IMR-90 (cell line): ENCODE measurements around the gene HYPK. TPM values are rescaled to one million over a fixed set of nuclear protein-coding genes. Genes with fewer than 3 reads are reported as not detected.

Experiments used
- ATAC-seq: fragments of 200-7000 bp; cut with Tn5 transposase; 2 replicates; pipeline ENCODE4 v1.9.1; 2020; ENCODE audit warnings: low read depth, mild to moderate bottlenecking, moderate library complexity
- BruUV-seq: library from RNA; stranded (reverse); fragments of 400-500 nt; replicated peaks from 2 replicates; lab custom pipeline; 2021; lab: Mats Ljungman, UMichigan
- CTCF ChIA-PET: fragments of 300-600 bp; formaldehyde crosslinking; extraction: SDS; loops from one replicate; lab custom pipeline; 2021; ENCODE audit warnings: antibody characterized with exemption; lab: Yijun Ruan, JAX
- POLR2A ChIA-PET: fragments of 300-600 bp; sonication (Branson Sonifier 250); formaldehyde crosslinking; loops from one replicate; lab custom pipeline; 2022; ENCODE audit warnings: antibody characterized with exemption; ENCODE audit not compliant: unreplicated experiment; lab: Charles Lee
- DNase-seq: peaks from one replicate; pipeline ENCODE4 v3.0.0; 2013
- H2AFZ ChIP-seq: replicated peaks from 2 replicates; pipeline ENCODE3; 2013; ENCODE audit warnings: low read length, mild to moderate bottlenecking; ENCODE audit not compliant: poor library complexity
- H2AK5ac ChIP-seq: 2 replicates; pipeline ENCODE4 v1.6.1; 2013; ENCODE audit warnings: low read depth, low read length, inconsistent platforms
- H2AK9ac ChIP-seq: replicated peaks from 2 replicates; pipeline ENCODE3; 2013; ENCODE audit warnings: mild to moderate bottlenecking, low read depth, low read length, moderate library complexity; ENCODE audit not compliant: poor library complexity
- H2BK120ac ChIP-seq: 2 replicates; pipeline ENCODE4 v1.6.1; 2013; ENCODE audit warnings: low read depth, low read length, inconsistent platforms
- H2BK15ac ChIP-seq: 3 replicates; pipeline ENCODE4 v1.6.1; 2013; ENCODE audit warnings: low read depth, low read length, inconsistent platforms
- H2BK20ac ChIP-seq: 2 replicates; pipeline ENCODE4 v1.6.1; 2013; ENCODE audit warnings: low read depth, mild to moderate bottlenecking, inconsistent platforms, low read length, moderate library complexity
- H2BK5ac ChIP-seq: 2 replicates; pipeline ENCODE4 v1.6.1; 2013; ENCODE audit warnings: mild to moderate bottlenecking, low read depth, low read length, inconsistent platforms; ENCODE audit not compliant: poor library complexity, severe bottlenecking
- H3K14ac ChIP-seq: replicated peaks from 2 replicates; pipeline ENCODE4 v1.6.1; 2013; ENCODE audit warnings: low read depth, low read length, inconsistent platforms
- H3K18ac ChIP-seq: 2 replicates; pipeline ENCODE4 v1.6.1; 2013; ENCODE audit warnings: low read depth, low read length, control low read depth
- H3K23ac ChIP-seq: 2 replicates; pipeline ENCODE4 v1.6.1; 2013; ENCODE audit warnings: low read depth, low read length, inconsistent platforms
- H3K27ac ChIP-seq: 2 replicates; pipeline ENCODE4 v1.5.1; 2013; ENCODE audit warnings: mild to moderate bottlenecking, control low read depth, low read length; ENCODE audit not compliant: insufficient read depth
- H3K27me3 ChIP-seq: 2 replicates; pipeline ENCODE4 v1.6.1; 2013; ENCODE audit warnings: low read length; ENCODE audit not compliant: control insufficient read depth, insufficient read depth
- H3K36me3 ChIP-seq: 2 replicates; pipeline ENCODE4 v1.6.1; 2013; ENCODE audit warnings: low read length, mixed read lengths; ENCODE audit not compliant: control insufficient read depth, insufficient read depth
- H3K4ac ChIP-seq: 2 replicates; pipeline ENCODE4 v1.6.1; 2013; ENCODE audit warnings: low read depth, low read length, inconsistent platforms
- H3K4me1 ChIP-seq: 2 replicates; pipeline ENCODE4 v1.6.1; 2013; ENCODE audit warnings: low read length, mixed read lengths; ENCODE audit not compliant: control insufficient read depth, insufficient read depth
- H3K4me2 ChIP-seq: 2 replicates; pipeline ENCODE4 v1.6.1; 2013; ENCODE audit warnings: low read depth, mild to moderate bottlenecking, control low read depth, low read length, moderate library complexity
- H3K4me3 ChIP-seq: 2 replicates; pipeline ENCODE4 v1.5.1; 2013; ENCODE audit warnings: low read depth, mild to moderate bottlenecking, control low read depth, low read length, moderate library complexity; ENCODE audit not compliant: insufficient read depth
- H3K56ac ChIP-seq: 2 replicates; pipeline ENCODE4 v1.6.1; 2013; ENCODE audit warnings: low read length, inconsistent platforms; ENCODE audit not compliant: insufficient read depth; ENCODE audit errors: extremely low read depth
- H3K79me1 ChIP-seq, 2 experiments: 2 replicates each; pipeline ENCODE4 v1.6.1; 2013; ENCODE audit warnings: low read length in 2 of 2, inconsistent platforms in 1 of 2, low read depth in 1 of 2
- H3K9ac ChIP-seq: 2 replicates; pipeline ENCODE4 v1.6.1; 2013; ENCODE audit warnings: low read depth, low read length, control low read depth
- H3K9me1 ChIP-seq: 2 replicates; pipeline ENCODE4 v1.6.1; 2013; ENCODE audit warnings: low read length, inconsistent platforms; ENCODE audit not compliant: insufficient read depth
- H3K9me3 ChIP-seq: 2 replicates; pipeline ENCODE4 v1.6.1; 2013; ENCODE audit warnings: low read length; ENCODE audit not compliant: control insufficient read depth, insufficient read depth
- H4K20me1 ChIP-seq: 2 replicates; pipeline ENCODE4 v1.6.1; 2013; ENCODE audit warnings: low read length, inconsistent platforms; ENCODE audit not compliant: insufficient read depth
- H4K5ac ChIP-seq: 2 replicates; pipeline ENCODE4 v1.6.1; 2013; ENCODE audit warnings: mild to moderate bottlenecking, low read depth, low read length, control low read depth
- H4K8ac ChIP-seq, 2 experiments: 2 replicates each; pipeline ENCODE4 v1.6.1; 2013; ENCODE audit warnings: low read depth in 2 of 2, low read length in 2 of 2, control low read depth in 1 of 2, inconsistent platforms in 1 of 2
- H4K91ac ChIP-seq: 2 replicates; pipeline ENCODE4 v1.6.1; 2013; ENCODE audit warnings: low read depth, low read length, inconsistent platforms; ENCODE audit not compliant: insufficient read depth
- CTCF ChIP-seq: conservative IDR thresholded peaks from 2 replicates; pipeline ENCODE4 v1.5.1; 2012; ENCODE audit warnings: mild to moderate bottlenecking, low read depth, low read length, improper control_type of control experiment
- NFE2L2 ChIP-seq: fragments of 150-350 bp; IDR thresholded peaks from 2 replicates; pipeline ENCODE4 v1.6.1; 2016; ENCODE audit warnings: low read depth, mild to moderate bottlenecking, low read length
- WGBS, 2 experiments: methylation state at CpG; one replicate each; pipeline versions ENCODE4 v1.1.5 to v1.1.7; 2013; ENCODE audit warnings: missing lambda C conversion rate in 2 of 2; ENCODE audit not compliant: insufficient read length in 1 of 2; ENCODE audit errors: extremely low coverage in 2 of 2; 5-methylcytosine and 5-hydroxymethylcytosine counted together
- dilution Hi-C: fragments of 300-500 bp; cut with HindIII; formaldehyde crosslinking; loops from one replicate; pipeline ENCODE4 v1.14.3; 2018; ENCODE audit warnings: low sequenced_read_pairs; ENCODE audit not compliant: unreplicated experiment
- in situ Hi-C: fragments of 300-500 bp; cut with MboI; formaldehyde crosslinking; loops from 3 replicates; pipeline ENCODE4 v1.14.3; 2019; ENCODE audit warnings: low sequenced_read_pairs, inconsistent platforms, mixed read lengths
- intact Hi-C: fragments of 100-400 bp; cut with micrococcal nuclease; formaldehyde crosslinking; loops from 2 replicates; pipeline ENCODE4 v1.10.0; 2022
- polyA plus RNA-seq, 3 experiments: library from polyadenylated mRNA; depleted of rRNA; stranded (reverse); fragments of >200 nt; gene quantifications; 2 replicates each; pipeline ENCODE4 v1.2.3, GENCODE V29; 2012; ENCODE audit warnings: low replicate concordance in 1 of 3
- total RNA-seq: library from RNA; depleted of rRNA; stranded (reverse); fragments of >200 nt; gene quantifications from 2 replicates; pipeline ENCODE4 v1.2.3, GENCODE V29; 2012

HYPK gene
- total and polyA plus RNA-seq, 2 of the 4 experiments (the other 2 are of a cell fraction), result 1.4 to 9.1 TPM

GRCh38 chr15:43792761-43793476 is 7.5 kb upstream of the HYPK start:
- dilution Hi-C loops, result no loop called here
- Histone ChIP-seq H4K5ac (peak overlapping the region; percentile 81), H3K9me3 (no peaks in the 10 kb centered on the region), H3K79me1 (peaks cover 31 to 54% of the 10 kb centered on the region in 2 experiments), H3K27ac (peak overlapping the region; percentile 95), H2BK5ac (peak overlapping the region; percentile 82), H3K56ac (peak overlapping the region; percentile 95), H4K20me1 (peaks cover 47% of the 10 kb centered on the region), H3K4me1 (peaks cover 21% of the 10 kb centered on the region), H3K23ac (peak overlapping the region; percentile 97), H4K8ac (peak overlapping the region; percentile 86 to 98), H3K9ac (peak overlapping the region; percentile 97), H2AK9ac (peak overlapping the region; percentile 100), H3K14ac (peak overlapping the region; percentile 99), H3K4me2 (peak overlapping the region; percentile 82), H4K91ac (peak overlapping the region; percentile 98), H2BK20ac (no peak overlapping the region), H3K27me3 (no peaks in the 10 kb centered on the region), H3K18ac (peak overlapping the region; percentile 69; the same call in 1 of the 2 replicates), H3K9me1 (peaks cover 33% of the 10 kb centered on the region), H2BK120ac (peak overlapping the region; percentile 66), H3K4me3 (peak overlapping the region; percentile 71), H2BK15ac (peak overlapping the region; percentile 24; the same call in 1 of the 3 replicates), H3K4ac (peak overlapping the region; percentile 99), H2AK5ac (peak overlapping the region; percentile 97), H2AFZ (peak overlapping the region; percentile 92), H3K36me3 (peaks cover 37% of the 10 kb centered on the region)
- CTCF ChIA-PET, result interaction anchor here (1.0 kb wide), 1 partner anchor 16 kb away, joined by 3 read pairs; the partner anchor contains the start of gene ELL3
- in situ Hi-C loops, result no loop called here
- ATAC-seq (peak; percentile 0), DNase-seq (peak; percentile 34)
- POLR2A ChIA-PET, result interaction anchor here (0.5 kb wide), 1 partner anchor 48 kb away, joined by 10 read pairs; no protein-coding TSS in a partner anchor
- no TSS peak for BruUV-seq
- peak; percentile 22; the same call in 1 of the 2 replicates for TF ChIP-seq CTCF
- TF ChIP-seq NFE2L2, result no peak
- WGBS, 2 experiments, result 0% methylated on average over 3 of the region's 33 CpGs; no CpG with 5 or more reads in 1 of the 2 experiments
- intact Hi-C loops, result no loop called here
